ENCODE measurements around the gene TBX4. TPM values are rescaled to one million over a fixed set of nuclear protein-coding genes. Genes with fewer than 3 reads are reported as not detected.

Gene TBX4
- total RNA-seq, 4 donors from 2014 or later: 0.27 TPM; not detected in 3

- H3K4me3 ChIP-seq: no peak overlapping the region
- H3K36me3 ChIP-seq: no peaks in the 10 kb centered on the region
- no peaks in the 10 kb centered on the region for H3K4me1 ChIP-seq
- TF ChIP-seq POLR2AphosphoS5 (IDR thresholded peaks at IDR 0.05): no peak
- TF ChIP-seq EP300 (IDR thresholded peaks at IDR 0.05): no peak
- TF ChIP-seq POLR2A (IDR thresholded peaks at IDR 0.05): no peak
- TF ChIP-seq, protein P1, sequence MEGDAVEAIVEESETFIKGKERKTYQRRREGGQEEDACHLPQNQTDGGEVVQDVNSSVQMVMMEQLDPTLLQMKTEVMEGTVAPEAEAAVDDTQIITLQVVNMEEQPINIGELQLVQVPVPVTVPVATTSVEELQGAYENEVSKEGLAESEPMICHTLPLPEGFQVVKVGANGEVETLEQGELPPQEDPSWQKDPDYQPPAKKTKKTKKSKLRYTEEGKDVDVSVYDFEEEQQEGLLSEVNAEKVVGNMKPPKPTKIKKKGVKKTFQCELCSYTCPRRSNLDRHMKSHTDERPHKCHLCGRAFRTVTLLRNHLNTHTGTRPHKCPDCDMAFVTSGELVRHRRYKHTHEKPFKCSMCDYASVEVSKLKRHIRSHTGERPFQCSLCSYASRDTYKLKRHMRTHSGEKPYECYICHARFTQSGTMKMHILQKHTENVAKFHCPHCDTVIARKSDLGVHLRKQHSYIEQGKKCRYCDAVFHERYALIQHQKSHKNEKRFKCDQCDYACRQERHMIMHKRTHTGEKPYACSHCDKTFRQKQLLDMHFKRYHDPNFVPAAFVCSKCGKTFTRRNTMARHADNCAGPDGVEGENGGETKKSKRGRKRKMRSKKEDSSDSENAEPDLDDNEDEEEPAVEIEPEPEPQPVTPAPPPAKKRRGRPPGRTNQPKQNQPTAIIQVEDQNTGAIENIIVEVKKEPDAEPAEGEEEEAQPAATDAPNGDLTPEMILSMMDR (IDR thresholded peaks at IDR 0.05): no peak
- H3K27me3 ChIP-seq: peaks cover 19% of the 10 kb centered on the region
- H3K9me3 ChIP-seq: no peaks in the 10 kb centered on the region
- H3K27ac ChIP-seq: no peak overlapping the region
- no peak for ATAC-seq
- 92 to 93% methylated on average over 2 to 8 of the region's 12 CpGs for WGBS, 2 donors (ENCODE audit: low coverage in 1 of 2)
Measured at GRCh38 chr17:61474235-61474927, 22.2 kb downstream of the TBX4 start.

GRCh38 chr17:61474934-61475333 lies 22.7 kb downstream of the TBX4 start:
- no peak for ATAC-seq

DNA sequence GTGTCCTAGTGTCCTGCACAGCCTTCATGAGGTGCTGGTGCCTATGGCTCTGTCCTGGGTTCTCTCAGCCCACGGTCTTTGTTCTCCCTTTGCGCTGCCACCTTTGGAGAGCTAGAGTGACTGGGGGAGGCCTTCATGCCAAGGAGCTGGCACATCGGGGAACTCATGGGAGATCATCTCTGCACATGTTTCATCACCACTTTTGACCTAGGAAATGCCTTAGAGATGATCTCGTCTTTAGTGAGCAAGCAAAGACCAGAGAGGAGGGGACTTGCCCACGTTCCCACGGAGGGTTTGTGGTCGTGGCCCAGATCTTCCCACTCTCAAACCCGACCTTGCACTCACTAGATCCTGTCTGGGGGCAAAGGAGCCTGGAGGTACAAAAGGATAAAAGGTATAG lies 23.5 kb downstream of the TBX4 start:
- H3K27me3 ChIP-seq: peaks cover 19% of the 10 kb centered on the region
- H3K4me1 ChIP-seq: no peaks in the 10 kb centered on the region
- no peak overlapping the region for H3K4me3 ChIP-seq
- H3K27ac ChIP-seq: no peak overlapping the region
- ATAC-seq: no peak
- WGBS, 2 donors (ENCODE audit: low coverage in 1 of 2): 90% methylated on average over 2 of the region's 8 CpGs; no CpG with 5 or more reads in 1 of the 2 donors
- TF ChIP-seq EP300 (IDR thresholded peaks at IDR 0.05) (no peak), POLR2A (IDR thresholded peaks at IDR 0.05) (no peak), POLR2AphosphoS5 (IDR thresholded peaks at IDR 0.05) (no peak)
- TF ChIP-seq, protein P1 (IDR thresholded peaks at IDR 0.05): no peak
- no peaks in the 10 kb centered on the region for H3K36me3 ChIP-seq
- no peaks in the 10 kb centered on the region for H3K9me3 ChIP-seq

More at GRCh38 chr17:61474934-61475333, 22.7 kb downstream of the TBX4 start:
- Histone ChIP-seq H3K4me1 (no peaks in the 10 kb centered on the region), H3K27ac (no peak overlapping the region), H3K9me3 (no peaks in the 10 kb centered on the region), H3K4me3 (no peak overlapping the region), H3K36me3 (no peaks in the 10 kb centered on the region), H3K27me3 (peaks cover 19% of the 10 kb centered on the region)
- TF ChIP-seq, protein P1 (IDR thresholded peaks at IDR 0.05): no peak
- no peak for TF ChIP-seq POLR2A (IDR thresholded peaks at IDR 0.05)
- TF ChIP-seq EP300 (IDR thresholded peaks at IDR 0.05): no peak
- no peak for TF ChIP-seq POLR2AphosphoS5 (IDR thresholded peaks at IDR 0.05)
- WGBS, 2 donors (ENCODE audit: low coverage in 1 of 2): 89 to 100% methylated on average over 1 to 3 of the region's 6 CpGs

GRCh38 chr17:61476476-61477203 lies 24.4 kb downstream of the TBX4 start:
- no peaks in the 10 kb centered on the region for H3K36me3 ChIP-seq
- no peak for ATAC-seq
- TF ChIP-seq POLR2A (IDR thresholded peaks at IDR 0.05) (no peak), EP300 (IDR thresholded peaks at IDR 0.05) (no peak), POLR2AphosphoS5 (IDR thresholded peaks at IDR 0.05) (no peak)
- TF ChIP-seq, protein P1 (IDR thresholded peaks at IDR 0.05): no peak
- H3K27me3 ChIP-seq: peaks cover 19% of the 10 kb centered on the region
- 0% methylated on average over 2 of the region's 17 CpGs; no CpG with 5 or more reads in 1 of the 2 donors for WGBS, 2 donors (ENCODE audit: low coverage in 1 of 2)
- no peak overlapping the region for H3K27ac ChIP-seq
- H3K4me1 ChIP-seq: no peaks in the 10 kb centered on the region
- no peak overlapping the region for H3K4me3 ChIP-seq
- no peaks in the 10 kb centered on the region for H3K9me3 ChIP-seq
